PC-9 (cell line): ENCODE data around the gene UBE2O.

Experiments used
- CTCF ChIP-seq: fragments of 200-600 bp; sonication (generic); conservative IDR thresholded peaks from 2 replicates; pipeline ENCODE4 v1.6.1; 2017; ENCODE audit warnings: mixed run types, antibody characterized with exemption, mild to moderate bottlenecking, moderate library complexity
- EZH2 ChIP-seq: fragments of 200-600 bp; sonication (generic); IDR thresholded peaks from 2 replicates; pipeline ENCODE4 v1.8.0; 2017; ENCODE audit warnings: antibody characterized with exemption, low read depth

GRCh38 chr17:76442341-76443338, 10.3 kb downstream of the UBE2O start:
- TF ChIP-seq CTCF = no peak
- no peak for TF ChIP-seq EZH2
